ENCODE measurements around the gene ABLIM3. TPM values are rescaled to one million over a fixed set of nuclear protein-coding genes. Genes with fewer than 3 reads are reported as not detected.
A peak's percentile ranks its signal among the peaks of the same experiment; 100 is the strongest.

The ABLIM3 gene
- total and polyA plus RNA-seq, 2 donors: 1.4 to 7.3 TPM

DNA sequence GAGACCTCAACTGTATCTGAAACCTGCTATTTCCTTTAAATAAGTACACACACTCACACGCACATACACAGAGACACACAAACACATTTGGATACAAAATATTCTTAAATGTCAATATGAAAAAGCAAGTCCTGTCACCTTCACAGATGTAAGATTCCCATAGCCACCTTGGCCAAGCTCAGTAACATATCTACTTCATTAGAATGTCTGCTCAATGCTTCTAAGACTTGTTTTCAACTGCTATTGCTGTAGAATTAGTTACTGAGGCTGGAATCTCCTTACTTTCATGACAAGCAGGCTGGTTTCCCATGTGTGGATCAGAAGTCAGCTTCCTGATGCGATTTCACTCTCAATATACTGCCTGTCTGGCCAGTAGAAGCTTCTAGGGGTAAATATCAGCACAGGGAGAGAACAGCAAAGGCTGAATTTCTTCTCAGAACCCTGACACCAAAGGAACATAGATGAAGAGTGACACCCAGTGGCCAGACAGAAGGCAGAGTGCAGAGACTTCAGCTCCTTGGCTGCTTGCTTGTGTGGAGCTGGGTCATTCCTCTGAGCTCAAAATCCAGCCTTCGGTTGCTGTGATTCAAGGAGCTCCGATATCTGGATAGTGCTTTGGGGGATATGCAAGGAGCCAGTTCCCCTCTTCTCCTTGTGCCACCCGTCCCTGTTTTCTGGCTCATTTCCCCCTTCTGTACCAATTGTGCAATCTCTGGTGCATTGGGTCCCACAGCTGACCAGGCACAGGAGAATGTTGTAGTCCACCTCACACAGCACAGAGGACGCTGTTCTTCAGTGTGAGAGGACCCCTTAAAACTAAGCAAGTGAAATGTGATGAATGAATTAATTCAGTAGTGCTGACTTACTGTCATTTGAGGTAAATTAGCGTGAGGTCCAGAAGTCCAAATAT, 26.6 kb upstream of the ABLIM3 start:
- 56% methylated on average over 7 of the region's 7 CpGs for WGBS
- H3K4me3 ChIP-seq (ENCODE audit: low read length in 2 of 2): no peak overlapping the region
- no peaks in the 10 kb centered on the region for H3K4me1 ChIP-seq (ENCODE audit: control insufficient read depth in 2 of 2, insufficient read depth in 2 of 2, low read length in 2 of 2)
- peak in 8 of 9 donors; percentile 4 to 68 (median 18) for DNase-seq (ENCODE audit: low read depth in 6 of 9, low spot score in 9 of 9)
- H3K27me3 ChIP-seq (ENCODE audit: control insufficient read depth in 2 of 2, insufficient read depth in 1 of 2, low read length in 1 of 2): no peaks in the 10 kb centered on the region
- no peaks in the 10 kb centered on the region for H3K36me3 ChIP-seq (ENCODE audit: control insufficient read depth in 2 of 2, insufficient read depth in 2 of 2, low read length in 1 of 2)
- no peak overlapping the region for H3K27ac ChIP-seq (ENCODE audit: low read depth in 1 of 2, low read length in 1 of 2)
- H3K9me3 ChIP-seq (ENCODE audit: control insufficient read depth in 2 of 2, insufficient read depth in 1 of 2, low read length in 1 of 2): peaks cover 0 to 4% of the 10 kb centered on the region in 2 donors

DNA sequence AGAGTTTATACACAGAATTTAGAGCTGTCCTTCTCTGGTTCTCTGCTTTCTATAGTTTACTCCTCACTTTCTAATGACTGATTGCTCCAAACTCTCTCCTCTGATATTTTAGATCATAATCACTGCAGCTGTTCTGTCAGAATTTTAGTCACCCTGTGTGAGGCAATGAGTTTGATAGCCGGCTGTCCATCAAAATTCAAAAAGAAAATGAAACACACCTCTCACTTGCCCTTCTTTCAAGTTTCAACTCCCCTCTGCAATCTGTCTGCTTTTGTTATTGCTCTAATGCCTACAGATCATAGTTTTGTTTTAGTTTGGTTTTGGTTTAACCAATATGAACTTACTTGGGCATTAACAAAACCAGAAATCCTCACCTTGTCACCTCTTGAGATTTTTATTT, 23.3 kb upstream of the ABLIM3 start:
- no peaks in the 10 kb centered on the region for H3K4me1 ChIP-seq (ENCODE audit: control insufficient read depth in 2 of 2, insufficient read depth in 2 of 2, low read length in 2 of 2)
- DNase-seq (ENCODE audit: low read depth in 6 of 9, low spot score in 9 of 9): no peak
- WGBS: 93% methylated on average over 1 of the region's 1 CpG
- no peaks in the 10 kb centered on the region for H3K36me3 ChIP-seq (ENCODE audit: control insufficient read depth in 2 of 2, insufficient read depth in 2 of 2, low read length in 1 of 2)
- H3K4me3 ChIP-seq (ENCODE audit: low read length in 2 of 2): no peak overlapping the region
- peaks cover 0 to 4% of the 10 kb centered on the region in 2 donors for H3K9me3 ChIP-seq (ENCODE audit: control insufficient read depth in 2 of 2, insufficient read depth in 1 of 2, low read length in 1 of 2)
- H3K27ac ChIP-seq (ENCODE audit: low read depth in 1 of 2, low read length in 1 of 2): no peak overlapping the region
- no peaks in the 10 kb centered on the region for H3K27me3 ChIP-seq (ENCODE audit: control insufficient read depth in 2 of 2, insufficient read depth in 1 of 2, low read length in 1 of 2)

- Histone ChIP-seq H3K4me3 (ENCODE audit: low read length in 2 of 2) (no peak overlapping the region), H3K27ac (ENCODE audit: low read depth in 1 of 2, low read length in 1 of 2) (no peak overlapping the region), H3K27me3 (ENCODE audit: control insufficient read depth in 2 of 2, insufficient read depth in 1 of 2, low read length in 1 of 2) (peaks cover 0 to 3% of the 10 kb centered on the region in 2 donors), H3K4me1 (ENCODE audit: control insufficient read depth in 2 of 2, insufficient read depth in 2 of 2, low read length in 2 of 2) (no peaks in the 10 kb centered on the region), H3K9me3 (ENCODE audit: control insufficient read depth in 2 of 2, insufficient read depth in 1 of 2, low read length in 1 of 2) (peaks cover 0 to 4% of the 10 kb centered on the region in 2 donors), H3K36me3 (ENCODE audit: control insufficient read depth in 2 of 2, insufficient read depth in 2 of 2, low read length in 1 of 2) (no peaks in the 10 kb centered on the region)
- DNase-seq (ENCODE audit: low read depth in 6 of 9, low spot score in 9 of 9): no peak
Observed at GRCh38 chr5:149118463-149118862, 22.8 kb upstream of the ABLIM3 start.

DNA sequence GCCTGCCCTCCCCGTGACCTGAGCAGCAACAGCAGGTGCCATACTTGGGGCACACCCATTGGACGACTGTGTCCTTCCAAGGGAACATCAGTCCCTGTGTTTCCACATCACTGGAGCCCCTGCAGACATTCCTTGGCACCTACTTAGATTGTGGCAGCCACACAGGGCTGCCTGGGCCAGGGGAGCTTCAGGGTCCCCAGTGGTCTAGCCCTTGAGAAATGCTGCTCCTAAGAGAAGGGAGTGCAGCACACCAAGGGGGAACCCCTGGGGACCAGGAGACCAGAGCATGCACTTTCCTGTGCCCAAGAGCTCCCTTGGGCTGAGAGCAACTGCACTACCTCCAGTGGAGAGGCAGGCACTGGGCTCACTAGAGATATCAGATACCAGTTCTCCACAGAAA, 20.1 kb upstream of the ABLIM3 start:
- H3K27ac ChIP-seq (ENCODE audit: low read depth in 1 of 2, low read length in 1 of 2): no peak overlapping the region
- H3K4me1 ChIP-seq (ENCODE audit: control insufficient read depth in 2 of 2, insufficient read depth in 2 of 2, low read length in 2 of 2): no peaks in the 10 kb centered on the region
- no peak for DNase-seq (ENCODE audit: low read depth in 6 of 9, low spot score in 9 of 9)
- peaks cover 0 to 10% of the 10 kb centered on the region in 2 donors for H3K27me3 ChIP-seq (ENCODE audit: control insufficient read depth in 2 of 2, insufficient read depth in 1 of 2, low read length in 1 of 2)
- no peaks in the 10 kb centered on the region for H3K9me3 ChIP-seq (ENCODE audit: control insufficient read depth in 2 of 2, insufficient read depth in 1 of 2, low read length in 1 of 2)
- 90% methylated on average over 2 of the region's 2 CpGs for WGBS
- H3K4me3 ChIP-seq (ENCODE audit: low read length in 2 of 2): no peak overlapping the region
- H3K36me3 ChIP-seq (ENCODE audit: control insufficient read depth in 2 of 2, insufficient read depth in 2 of 2, low read length in 1 of 2): no peaks in the 10 kb centered on the region

GRCh38 chr5:149123211-149123610, 18.1 kb upstream of the ABLIM3 start:
- no peak overlapping the region for H3K27ac ChIP-seq (ENCODE audit: low read depth in 1 of 2, low read length in 1 of 2)
- H3K4me3 ChIP-seq (ENCODE audit: low read length in 2 of 2): no peak overlapping the region
- 72% methylated on average over 9 of the region's 9 CpGs for WGBS
- H3K27me3 ChIP-seq (ENCODE audit: control insufficient read depth in 2 of 2, insufficient read depth in 1 of 2, low read length in 1 of 2): peaks cover 0 to 14% of the 10 kb centered on the region in 2 donors
- H3K9me3 ChIP-seq (ENCODE audit: control insufficient read depth in 2 of 2, insufficient read depth in 1 of 2, low read length in 1 of 2): no peaks in the 10 kb centered on the region
- no peaks in the 10 kb centered on the region for H3K4me1 ChIP-seq (ENCODE audit: control insufficient read depth in 2 of 2, insufficient read depth in 2 of 2, low read length in 2 of 2)
- no peak for DNase-seq (ENCODE audit: low read depth in 6 of 9, low spot score in 9 of 9)
- no peaks in the 10 kb centered on the region for H3K36me3 ChIP-seq (ENCODE audit: control insufficient read depth in 2 of 2, insufficient read depth in 2 of 2, low read length in 1 of 2)

DNA sequence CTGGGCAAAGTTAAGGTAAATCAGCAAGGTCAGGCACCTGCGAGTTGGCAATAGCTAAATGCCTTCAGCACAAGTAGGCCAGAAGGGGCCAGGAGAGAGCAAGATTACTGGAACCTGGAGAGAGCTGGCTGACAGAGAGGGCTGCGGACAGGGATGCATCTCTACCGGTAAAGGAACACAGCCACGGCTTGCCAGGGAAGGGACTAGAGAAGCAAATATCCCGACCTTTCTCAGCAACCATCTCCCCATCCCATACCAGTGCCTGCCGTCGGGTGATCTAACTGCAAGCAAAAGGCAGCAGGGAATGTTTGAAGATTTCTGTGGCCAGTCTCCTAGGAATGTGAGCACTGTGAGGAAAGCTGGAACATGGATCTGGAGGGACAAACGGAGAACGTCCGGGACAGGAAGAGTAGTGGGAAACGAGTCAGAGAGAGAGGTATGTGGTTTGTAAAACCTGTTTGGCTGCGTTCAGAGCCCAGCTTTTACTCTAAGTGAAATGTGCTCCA, 15.9 kb upstream of the ABLIM3 start:
- Histone ChIP-seq H3K27ac (ENCODE audit: low read depth in 1 of 2, low read length in 1 of 2) (no peak overlapping the region), H3K4me1 (ENCODE audit: control insufficient read depth in 2 of 2, insufficient read depth in 2 of 2, low read length in 2 of 2) (no peaks in the 10 kb centered on the region), H3K27me3 (ENCODE audit: control insufficient read depth in 2 of 2, insufficient read depth in 1 of 2, low read length in 1 of 2) (peaks cover 0 to 14% of the 10 kb centered on the region in 2 donors), H3K9me3 (ENCODE audit: control insufficient read depth in 2 of 2, insufficient read depth in 1 of 2, low read length in 1 of 2) (no peaks in the 10 kb centered on the region), H3K4me3 (ENCODE audit: low read length in 2 of 2) (no peak overlapping the region), H3K36me3 (ENCODE audit: control insufficient read depth in 2 of 2, insufficient read depth in 2 of 2, low read length in 1 of 2) (no peaks in the 10 kb centered on the region)
- WGBS: 87% methylated on average over 12 of the region's 12 CpGs
- DNase-seq (ENCODE audit: low read depth in 6 of 9, low spot score in 9 of 9): no peak

GRCh38 chr5:149126906-149127305, 14.4 kb upstream of the ABLIM3 start:
- no peaks in the 10 kb centered on the region for H3K9me3 ChIP-seq (ENCODE audit: control insufficient read depth in 2 of 2, insufficient read depth in 1 of 2, low read length in 1 of 2)
- DNase-seq (ENCODE audit: low read depth in 6 of 9, low spot score in 9 of 9): no peak
- no peaks in the 10 kb centered on the region for H3K36me3 ChIP-seq (ENCODE audit: control insufficient read depth in 2 of 2, insufficient read depth in 2 of 2, low read length in 1 of 2)
- WGBS: 78% methylated on average over 6 of the region's 6 CpGs
- no peaks in the 10 kb centered on the region for H3K4me1 ChIP-seq (ENCODE audit: control insufficient read depth in 2 of 2, insufficient read depth in 2 of 2, low read length in 2 of 2)
- H3K27ac ChIP-seq (ENCODE audit: low read depth in 1 of 2, low read length in 1 of 2): no peak overlapping the region
- H3K27me3 ChIP-seq (ENCODE audit: control insufficient read depth in 2 of 2, insufficient read depth in 1 of 2, low read length in 1 of 2): peaks cover 0 to 14% of the 10 kb centered on the region in 2 donors
- no peak overlapping the region for H3K4me3 ChIP-seq (ENCODE audit: low read length in 2 of 2)

GRCh38 chr5:149127394-149127955, 13.8 kb upstream of the ABLIM3 start:
- DNase-seq (ENCODE audit: low read depth in 6 of 9, low spot score in 9 of 9): no peak

More at GRCh38 chr5:149127394-149127955, 13.8 kb upstream of the ABLIM3 start:
- Histone ChIP-seq H3K27me3 (ENCODE audit: control insufficient read depth in 2 of 2, insufficient read depth in 1 of 2, low read length in 1 of 2) (peaks cover 0 to 14% of the 10 kb centered on the region in 2 donors), H3K27ac (ENCODE audit: low read depth in 1 of 2, low read length in 1 of 2) (no peak overlapping the region), H3K4me1 (ENCODE audit: control insufficient read depth in 2 of 2, insufficient read depth in 2 of 2, low read length in 2 of 2) (no peaks in the 10 kb centered on the region), H3K36me3 (ENCODE audit: control insufficient read depth in 2 of 2, insufficient read depth in 2 of 2, low read length in 1 of 2) (no peaks in the 10 kb centered on the region), H3K9me3 (ENCODE audit: control insufficient read depth in 2 of 2, insufficient read depth in 1 of 2, low read length in 1 of 2) (no peaks in the 10 kb centered on the region), H3K4me3 (ENCODE audit: low read length in 2 of 2) (no peak overlapping the region)
- 84% methylated on average over 3 of the region's 3 CpGs for WGBS

All from thymus (tissue), 11 donors.